Nephron (organoid): ENCODE measurements around the gene RGS6.

ENCODE experiments used
- H3K27ac Mint-ChIP-seq, 3 experiments: 2 replicates each; pipeline ENCODE4 v1.8.0; 2020; ENCODE audit warnings: mixed read lengths in 3 of 3, mild to moderate bottlenecking in 2 of 3, moderate library complexity in 1 of 3
- H3K27me3 Mint-ChIP-seq: 2 replicates; pipeline ENCODE4 v1.8.0; 2021; ENCODE audit warnings: low read depth, mild to moderate bottlenecking, moderate library complexity, mixed read lengths
- H3K36me3 Mint-ChIP-seq: 2 replicates; pipeline ENCODE4 v1.8.0; 2020; ENCODE audit warnings: low read depth, mixed read lengths
- H3K4me1 Mint-ChIP-seq: 2 replicates; pipeline ENCODE4 v1.8.0; 2020; ENCODE audit warnings: mixed read lengths
- H3K4me3 Mint-ChIP-seq, 3 experiments: 2 replicates each; pipeline ENCODE4 v1.8.0; 2020; ENCODE audit warnings: mild to moderate bottlenecking in 3 of 3, mixed read lengths in 3 of 3, moderate library complexity in 2 of 3
- H3K9me3 Mint-ChIP-seq: 2 replicates; pipeline ENCODE4 v1.8.0; 2020; ENCODE audit warnings: mixed read lengths
- CTCF ChIP-seq, 3 experiments: fragments of 200-600 bp; sonication (generic); IDR thresholded peaks; one replicate each; pipeline ENCODE4 v1.5.0; 2021; ENCODE audit warnings: antibody characterized with exemption in 3 of 3; ENCODE audit not compliant: unreplicated experiment in 3 of 3

Gene RGS6

GRCh38 chr14:72169521-72169920 lies 237.3 kb downstream of the RGS6 start:
- Mint-ChIP-seq H3K9me3 (no peaks in the 10 kb centered on the region), H3K4me1 (no peaks in the 10 kb centered on the region), H3K27ac (no peak overlapping the region), H3K4me3 (no peak overlapping the region), H3K36me3 (no peaks in the 10 kb centered on the region), H3K27me3 (peaks cover 5% of the 10 kb centered on the region)
- TF ChIP-seq CTCF (IDR thresholded peaks at IDR 0.05; ENCODE audit: unreplicated experiment in 3 of 3), result no peak

- Mint-ChIP-seq H3K27me3 (peaks cover 12% of the 10 kb centered on the region), H3K4me3 (no peak overlapping the region), H3K36me3 (no peaks in the 10 kb centered on the region), H3K9me3 (no peaks in the 10 kb centered on the region), H3K27ac (no peak overlapping the region), H3K4me1 (no peaks in the 10 kb centered on the region)
- no peak for TF ChIP-seq CTCF (IDR thresholded peaks at IDR 0.05; ENCODE audit: unreplicated experiment in 3 of 3)
Observed at GRCh38 chr14:72172049-72172448, 239.8 kb downstream of the RGS6 start.

GRCh38 chr14:72172597-72172996 lies 240.4 kb downstream of the RGS6 start:
- TF ChIP-seq CTCF (IDR thresholded peaks at IDR 0.05; ENCODE audit: unreplicated experiment in 3 of 3), result no peak
- H3K4me3 Mint-ChIP-seq, result no peak overlapping the region
- H3K36me3 Mint-ChIP-seq, result no peaks in the 10 kb centered on the region
- H3K27ac Mint-ChIP-seq, result no peak overlapping the region
- no peaks in the 10 kb centered on the region for H3K9me3 Mint-ChIP-seq
- no peaks in the 10 kb centered on the region for H3K4me1 Mint-ChIP-seq
- H3K27me3 Mint-ChIP-seq, result peaks cover 7% of the 10 kb centered on the region

- Mint-ChIP-seq H3K4me1 (no peaks in the 10 kb centered on the region), H3K27me3 (peaks cover 7% of the 10 kb centered on the region), H3K4me3 (no peak overlapping the region), H3K9me3 (no peaks in the 10 kb centered on the region), H3K27ac (no peak overlapping the region), H3K36me3 (no peaks in the 10 kb centered on the region)
- TF ChIP-seq CTCF (IDR thresholded peaks at IDR 0.05; ENCODE audit: unreplicated experiment in 3 of 3), result no peak
Observed at GRCh38 chr14:72173038-72173720, 240.9 kb downstream of the RGS6 start.

GRCh38 chr14:72177251-72177650 lies 245.0 kb downstream of the RGS6 start:
- TF ChIP-seq CTCF (IDR thresholded peaks at IDR 0.05; ENCODE audit: unreplicated experiment in 3 of 3), result no peak
- Mint-ChIP-seq H3K27me3 (peaks cover 7% of the 10 kb centered on the region), H3K4me1 (no peaks in the 10 kb centered on the region), H3K27ac (no peak overlapping the region), H3K9me3 (peaks cover 11% of the 10 kb centered on the region), H3K36me3 (no peaks in the 10 kb centered on the region), H3K4me3 (no peak overlapping the region)

- Mint-ChIP-seq H3K27me3 (peaks cover 7% of the 10 kb centered on the region), H3K4me3 (no peak overlapping the region), H3K27ac (no peak overlapping the region), H3K9me3 (peaks cover 11% of the 10 kb centered on the region), H3K36me3 (no peaks in the 10 kb centered on the region), H3K4me1 (peaks cover 4% of the 10 kb centered on the region)
- TF ChIP-seq CTCF (IDR thresholded peaks at IDR 0.05; ENCODE audit: unreplicated experiment in 3 of 3), result no peak
Observed at GRCh38 chr14:72178517-72178916, 246.3 kb downstream of the RGS6 start.
